LNCAP (cell line): ENCODE measurements around the gene NSUN3.

Experiments used
- TF ChIP-seq, protein P1 (sequence below): fragments of 450-650 bp; IDR thresholded peaks from 2 replicates; pipeline ENCODE4 v1.5.1; 2017; ENCODE audit warnings: mild to moderate bottlenecking

Gene NSUN3

DNA sequence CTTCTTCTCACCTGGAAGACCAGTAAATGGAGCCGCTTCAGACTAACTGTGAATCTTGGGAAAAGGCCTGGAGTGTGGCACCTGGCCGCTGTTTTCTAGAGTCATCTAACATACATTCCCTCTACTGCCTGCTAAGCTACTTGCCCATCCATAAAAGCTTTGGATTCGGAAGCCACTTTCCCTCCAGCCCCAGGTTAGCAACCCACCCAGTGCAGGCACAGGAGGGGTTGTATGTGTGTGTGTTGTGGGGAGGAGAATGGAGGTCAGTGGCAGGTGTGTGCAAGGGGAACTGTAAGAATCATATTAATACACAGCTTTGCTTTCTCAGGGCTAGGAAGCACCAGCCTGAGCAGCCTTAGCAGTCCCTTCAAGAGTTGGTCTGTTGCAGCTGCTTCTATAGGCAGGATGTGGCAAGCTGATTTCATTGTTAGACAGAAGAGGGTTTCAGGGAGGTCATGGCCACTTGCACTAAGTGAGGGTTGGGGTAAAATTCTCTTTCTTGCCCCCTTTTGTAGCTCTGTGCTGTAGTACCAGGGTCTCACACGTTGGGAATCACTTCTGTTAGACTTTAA is 8.9 kb downstream of the NSUN3 start:
- TF ChIP-seq, protein P1, sequence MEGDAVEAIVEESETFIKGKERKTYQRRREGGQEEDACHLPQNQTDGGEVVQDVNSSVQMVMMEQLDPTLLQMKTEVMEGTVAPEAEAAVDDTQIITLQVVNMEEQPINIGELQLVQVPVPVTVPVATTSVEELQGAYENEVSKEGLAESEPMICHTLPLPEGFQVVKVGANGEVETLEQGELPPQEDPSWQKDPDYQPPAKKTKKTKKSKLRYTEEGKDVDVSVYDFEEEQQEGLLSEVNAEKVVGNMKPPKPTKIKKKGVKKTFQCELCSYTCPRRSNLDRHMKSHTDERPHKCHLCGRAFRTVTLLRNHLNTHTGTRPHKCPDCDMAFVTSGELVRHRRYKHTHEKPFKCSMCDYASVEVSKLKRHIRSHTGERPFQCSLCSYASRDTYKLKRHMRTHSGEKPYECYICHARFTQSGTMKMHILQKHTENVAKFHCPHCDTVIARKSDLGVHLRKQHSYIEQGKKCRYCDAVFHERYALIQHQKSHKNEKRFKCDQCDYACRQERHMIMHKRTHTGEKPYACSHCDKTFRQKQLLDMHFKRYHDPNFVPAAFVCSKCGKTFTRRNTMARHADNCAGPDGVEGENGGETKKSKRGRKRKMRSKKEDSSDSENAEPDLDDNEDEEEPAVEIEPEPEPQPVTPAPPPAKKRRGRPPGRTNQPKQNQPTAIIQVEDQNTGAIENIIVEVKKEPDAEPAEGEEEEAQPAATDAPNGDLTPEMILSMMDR, result no peak

DNA sequence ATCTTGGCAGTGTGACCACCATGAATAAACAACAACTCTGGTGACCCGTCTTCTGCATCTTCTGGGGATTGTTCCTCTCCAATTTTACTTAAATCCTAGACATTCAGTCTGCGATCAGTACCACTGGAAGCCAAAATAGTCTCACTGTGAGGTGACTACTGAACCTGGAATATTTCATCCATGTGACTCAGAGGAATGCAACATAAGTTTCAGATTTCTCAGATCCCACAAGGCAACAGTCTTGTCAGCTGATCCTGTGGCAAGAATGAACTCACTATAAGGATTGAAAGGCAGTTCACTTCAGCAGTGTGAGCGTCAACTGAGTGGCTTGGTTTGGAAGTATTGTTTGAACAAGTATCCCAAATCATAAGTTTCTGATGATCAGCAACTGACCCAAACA is 13.2 kb downstream of the NSUN3 start:
- TF ChIP-seq, protein P1, result no peak

DNA sequence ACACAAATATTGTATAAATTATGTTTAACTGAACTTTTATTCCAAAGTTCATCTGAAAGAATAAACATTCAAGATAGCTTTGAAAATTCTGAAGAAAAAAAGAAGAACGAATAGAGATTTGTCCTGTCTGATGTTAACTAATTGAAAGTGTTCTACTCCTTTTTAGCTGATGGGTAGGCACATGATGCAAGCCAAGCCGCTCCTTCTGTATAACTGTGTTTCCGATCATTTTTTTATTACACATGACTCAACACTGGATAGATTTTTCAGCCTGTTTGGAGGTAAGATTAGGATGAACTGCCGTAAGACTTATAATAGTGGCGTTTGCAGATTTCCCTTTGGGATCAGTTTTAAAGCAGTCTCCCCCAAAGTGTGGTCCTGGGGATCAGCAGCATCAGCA is 19.0 kb downstream of the NSUN3 start:
- TF ChIP-seq, protein P1, result no peak

DNA sequence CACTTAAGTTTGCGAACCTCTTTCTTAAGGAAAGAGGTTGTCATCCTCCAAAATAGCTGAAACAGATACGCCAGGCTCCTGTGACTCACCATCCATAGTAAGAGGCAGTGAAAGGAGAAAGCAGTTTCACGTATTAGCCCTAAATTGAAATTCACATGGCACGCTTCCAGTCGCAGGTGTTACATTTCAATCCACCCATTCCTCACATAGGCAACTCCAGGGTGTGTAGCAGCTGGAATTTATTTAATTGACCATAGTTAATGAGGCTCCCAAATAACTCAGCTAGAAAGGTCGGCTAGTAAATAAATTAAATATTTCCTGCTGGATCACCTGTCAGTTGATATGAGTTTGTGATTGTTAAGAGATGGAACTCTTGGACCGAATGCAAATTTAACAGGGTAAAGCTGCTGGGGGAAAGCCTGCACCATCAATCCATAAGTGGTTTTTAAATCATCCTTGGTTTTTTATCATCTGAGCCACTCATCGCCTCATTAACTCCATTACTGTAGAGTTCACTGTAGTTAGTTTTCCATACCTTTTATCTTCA is 19.6 kb downstream of the NSUN3 start:
- TF ChIP-seq, protein P1, result no peak

DNA sequence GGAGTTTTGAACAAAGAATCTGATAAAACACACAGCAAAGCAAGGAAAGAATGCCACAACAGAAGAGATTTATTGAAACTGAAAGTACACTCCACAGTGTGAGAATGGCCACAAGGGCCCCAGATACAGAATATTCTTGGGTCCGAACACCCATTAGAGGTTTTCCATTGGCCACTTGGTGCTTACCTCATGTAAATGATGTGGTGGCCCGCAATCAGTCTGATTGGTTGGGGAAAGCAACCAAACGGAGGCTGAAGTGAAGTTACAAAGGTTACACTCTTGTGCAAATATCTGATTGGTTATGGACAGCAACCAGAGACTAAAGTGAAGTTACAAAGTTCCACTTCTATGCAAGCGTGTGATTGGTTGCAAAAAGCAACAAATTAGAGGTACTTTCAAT is 20.4 kb downstream of the NSUN3 start:
- TF ChIP-seq, protein P1, result no peak

DNA sequence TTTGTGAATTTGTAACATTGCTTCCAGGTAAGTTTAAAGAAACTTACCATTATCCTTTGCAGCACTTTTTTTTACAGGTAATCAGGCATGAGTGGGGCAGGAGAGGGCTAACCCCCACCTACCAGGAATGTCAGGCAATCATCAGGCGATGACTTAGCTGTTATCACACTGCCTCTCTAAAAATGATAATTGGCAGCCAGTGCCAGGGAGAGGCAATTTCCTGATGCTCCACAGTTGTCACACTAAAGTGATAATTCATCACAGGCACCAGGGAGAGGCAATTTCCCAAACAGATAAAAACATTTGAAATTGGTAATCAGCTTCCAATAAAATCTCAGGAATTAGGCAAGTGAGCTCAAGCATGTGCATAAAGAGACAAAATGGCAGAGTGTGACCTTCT is 26.3 kb downstream of the NSUN3 start:
- TF ChIP-seq, protein P1, result no peak

DNA sequence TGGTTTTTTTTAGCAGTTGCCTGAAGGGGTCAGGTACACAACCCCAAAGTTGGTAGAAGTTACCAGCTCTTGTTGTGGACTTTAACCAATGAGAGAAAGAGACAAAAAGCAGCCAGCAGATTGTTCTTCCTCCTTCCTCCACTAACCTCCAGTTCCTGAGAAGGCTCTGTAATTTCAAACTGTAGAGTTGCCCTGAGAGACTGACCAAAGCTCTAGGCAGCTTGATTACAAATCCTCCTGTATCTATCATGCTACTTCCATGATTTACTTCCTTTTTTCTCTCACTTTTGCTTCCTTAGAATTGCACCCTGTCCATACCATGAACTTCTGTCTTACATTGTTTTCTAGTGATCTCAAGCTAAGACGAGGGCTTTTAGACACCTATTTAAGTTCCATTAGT is 29.2 kb downstream of the NSUN3 start:
- TF ChIP-seq, protein P1, result no peak

DNA sequence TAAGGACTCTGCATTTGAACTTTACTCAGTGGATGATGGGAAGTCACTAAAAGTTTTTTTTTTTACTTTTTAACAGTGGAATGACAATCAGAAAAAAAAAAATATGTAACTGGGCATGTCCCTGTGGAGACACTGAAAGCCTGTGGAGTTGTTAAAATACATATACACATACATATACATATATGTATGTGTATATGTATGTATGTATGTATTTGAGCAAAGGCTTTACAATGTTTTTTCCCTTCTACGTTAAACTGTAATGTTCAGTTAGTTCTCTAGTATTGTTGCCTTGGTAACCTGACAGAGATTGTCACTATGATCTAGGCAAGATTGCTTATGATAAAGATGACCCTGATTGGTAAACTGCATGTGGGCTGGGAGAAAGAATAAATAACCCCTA is 30.3 kb downstream of the NSUN3 start:
- TF ChIP-seq, protein P1, result no peak
